ENCODE measurements around the gene ACOXL.

DNA sequence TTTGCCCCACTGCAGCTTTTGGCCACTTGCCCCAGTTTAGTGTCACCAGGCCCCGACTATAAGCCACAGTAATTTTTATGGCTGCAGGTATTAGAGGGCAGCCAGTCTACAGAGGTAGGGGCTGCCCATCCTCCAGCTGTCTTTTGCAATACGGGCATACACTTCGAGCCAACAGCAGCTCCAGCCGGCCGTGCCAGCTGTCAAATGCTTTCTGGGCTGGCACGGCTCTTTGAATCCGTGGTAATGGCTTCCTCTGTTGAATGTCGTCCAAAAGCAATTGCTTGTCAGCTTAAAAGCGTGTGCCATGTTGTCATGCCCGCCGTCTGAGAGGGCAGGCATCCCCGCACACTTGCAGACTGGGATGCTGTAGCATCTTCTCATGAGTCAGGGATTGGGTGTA lies 429.6 kb downstream of the ACOXL start:
- TF ChIP-seq POLR2A (IDR thresholded peaks at IDR 0.05), result no peak
- TF ChIP-seq, protein P1, sequence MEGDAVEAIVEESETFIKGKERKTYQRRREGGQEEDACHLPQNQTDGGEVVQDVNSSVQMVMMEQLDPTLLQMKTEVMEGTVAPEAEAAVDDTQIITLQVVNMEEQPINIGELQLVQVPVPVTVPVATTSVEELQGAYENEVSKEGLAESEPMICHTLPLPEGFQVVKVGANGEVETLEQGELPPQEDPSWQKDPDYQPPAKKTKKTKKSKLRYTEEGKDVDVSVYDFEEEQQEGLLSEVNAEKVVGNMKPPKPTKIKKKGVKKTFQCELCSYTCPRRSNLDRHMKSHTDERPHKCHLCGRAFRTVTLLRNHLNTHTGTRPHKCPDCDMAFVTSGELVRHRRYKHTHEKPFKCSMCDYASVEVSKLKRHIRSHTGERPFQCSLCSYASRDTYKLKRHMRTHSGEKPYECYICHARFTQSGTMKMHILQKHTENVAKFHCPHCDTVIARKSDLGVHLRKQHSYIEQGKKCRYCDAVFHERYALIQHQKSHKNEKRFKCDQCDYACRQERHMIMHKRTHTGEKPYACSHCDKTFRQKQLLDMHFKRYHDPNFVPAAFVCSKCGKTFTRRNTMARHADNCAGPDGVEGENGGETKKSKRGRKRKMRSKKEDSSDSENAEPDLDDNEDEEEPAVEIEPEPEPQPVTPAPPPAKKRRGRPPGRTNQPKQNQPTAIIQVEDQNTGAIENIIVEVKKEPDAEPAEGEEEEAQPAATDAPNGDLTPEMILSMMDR (IDR thresholded peaks at IDR 0.05), result no peak

Measured in transverse colon (tissue), 3 donors.